HepG2 (cell line): Measurements from ENCODE around the gene ST3GAL2. TPM values are rescaled to one million over a fixed set of nuclear protein-coding genes. Genes with fewer than 3 reads are reported as not detected.
A peak's percentile ranks its signal among the peaks of the same experiment; 100 is the strongest.

ENCODE experiments used
- ATF4 ChIP-seq, 2 experiments: fragments of 450-650 bp in 1 of 2; sonication (generic) in 1 of 2; formaldehyde crosslinking; IDR thresholded peaks; 2 replicates each; pipeline versions ENCODE4 v1.5.0 to v1.8.0; 2020 to 2022; ENCODE audit warnings: mild to moderate bottlenecking in 1 of 2, missing genetic modification reagents in 1 of 2
- CENPBD1 ChIP-seq: sonication (generic); formaldehyde crosslinking; IDR thresholded peaks from 2 replicates; pipeline ENCODE4 v1.8.0; 2022; ENCODE audit warnings: missing genetic modification reagents, low read depth, mild to moderate bottlenecking, borderline replicate concordance
- CENPT ChIP-seq: sonication (generic); formaldehyde crosslinking; IDR thresholded peaks from 2 replicates; pipeline ENCODE4 v1.8.0; 2022; ENCODE audit warnings: low read depth, mild to moderate bottlenecking, moderate library complexity, missing genetic modification reagents
- CREB3 ChIP-seq: sonication (generic); formaldehyde crosslinking; IDR thresholded peaks from 2 replicates; pipeline ENCODE4 v1.5.0; 2020; ENCODE audit warnings: missing genetic modification reagents
- MED1 ChIP-seq: sonication (generic); formaldehyde crosslinking; IDR thresholded peaks from 2 replicates; pipeline ENCODE4 v1.4.0; 2020; ENCODE audit warnings: missing genetic modification reagents
- MXD1 ChIP-seq: sonication (generic); formaldehyde crosslinking; IDR thresholded peaks from 2 replicates; pipeline ENCODE4 v1.4.0; 2020; ENCODE audit warnings: mild to moderate bottlenecking, missing genetic modification reagents
- PRPF4 ChIP-seq: fragments of 200-400 bp; formaldehyde crosslinking; IDR thresholded peaks from 2 replicates; pipeline ENCODE4 v1.6.1; 2016; ENCODE audit warnings: low read length, low read depth; ENCODE audit not compliant: poor library complexity, severe bottlenecking
- RELA ChIP-seq: sonication (generic); formaldehyde crosslinking; IDR thresholded peaks from 2 replicates; pipeline ENCODE4 v1.4.0; 2020; ENCODE audit warnings: missing genetic modification reagents
- SIX1 ChIP-seq: sonication (generic); formaldehyde crosslinking; IDR thresholded peaks from 2 replicates; pipeline ENCODE4 v1.4.0; 2020; ENCODE audit warnings: missing genetic modification reagents, borderline replicate concordance
- SMARCC2 ChIP-seq: fragments of 450-650 bp; IDR thresholded peaks from 2 replicates; pipeline ENCODE4 v1.6.1; 2017; ENCODE audit warnings: antibody characterized with exemption, mild to moderate bottlenecking
- ZFP82 ChIP-seq: sonication (generic); formaldehyde crosslinking; IDR thresholded peaks from 2 replicates; pipeline ENCODE4 v1.5.1; 2020; ENCODE audit warnings: mild to moderate bottlenecking, missing genetic modification reagents, borderline replicate concordance
- ZFP91 ChIP-seq: sonication (generic); formaldehyde crosslinking; IDR thresholded peaks from 2 replicates; pipeline ENCODE4 v1.9.0; 2022; ENCODE audit warnings: missing genetic modification reagents, mild to moderate bottlenecking, borderline replicate concordance
- ZNF329 ChIP-seq: sonication (generic); formaldehyde crosslinking; IDR thresholded peaks from 2 replicates; pipeline ENCODE4 v1.9.0; 2021; ENCODE audit warnings: low read depth, mild to moderate bottlenecking, missing genetic modification reagents
- ZNF414 ChIP-seq: sonication (generic); formaldehyde crosslinking; IDR thresholded peaks from 2 replicates; pipeline ENCODE4 v1.5.0; 2020; ENCODE audit warnings: missing genetic modification reagents
- ZNF451 ChIP-seq: sonication (generic); formaldehyde crosslinking; IDR thresholded peaks from 2 replicates; pipeline ENCODE4 v1.5.0; 2020; ENCODE audit warnings: mild to moderate bottlenecking, missing genetic modification reagents
- polyA plus RNA-seq, 8 experiments: library from polyadenylated mRNA; depleted of rRNA in 3 of 8; stranded (reverse) in 7 of 8; unstranded in 1 of 8; fragments of >200 nt; fragmentation: Illumina TruSeq in 4 of 8; extraction: Trizol in 4 of 8; gene quantifications; 2 replicates each; pipeline versions ENCODE4 v1.2.1 to v1.2.3, GENCODE V29; 2011 to 2016; ENCODE audit warnings: low read depth in 4 of 8, missing spikeins in 1 of 8, mixed read lengths in 1 of 8; ENCODE audit not compliant: insufficient read depth in 1 of 8
- total RNA-seq, 5 experiments: library from RNA; depleted of rRNA; stranded (reverse); fragments of >200 nt; fragmentation: Illumina TruSeq; extraction: Trizol; gene quantifications; 2 replicates each; pipeline ENCODE4 v1.2.3, GENCODE V29; 2016; ENCODE audit warnings: low read depth in 1 of 5

Gene ST3GAL2
- total and polyA plus RNA-seq, 2 of the 13 experiments (the other 11 are each of a cell fraction or from before 2014, with no cell fraction given) = 16.3 to 24.9 TPM

GRCh38 chr16:70454222-70455034, 15.5 kb upstream of the ST3GAL2 start, which contains the start of gene FCSK (continued):
- TF ChIP-seq MXD1 (CRISPR knock-in tag) (peak; percentile 90), ZNF329 (CRISPR knock-in tag) (peak; percentile 46; the same call in 1 of the 2 replicates), ZNF451 (0 out of 2 replicates have a peak, but pooled peaks have one; percentile 30), ATF4 (CRISPR knock-in tag; IDR thresholded peaks at IDR 0.05) (peak in 1 of 2 experiments; percentile 25; a peak in 1 of 4 replicates), CENPT (CRISPR knock-in tag) (0 out of 2 replicates have a peak, but pooled peaks have one; percentile 36), CREB3 (CRISPR knock-in tag) (peak; percentile 89; the same call in 1 of the 2 replicates), CENPBD1 (no peak), SMARCC2 (no peak), ZFP91 (CRISPR knock-in tag) (peak; percentile 100), RELA (CRISPR knock-in tag) (peak; percentile 34; the same call in 1 of the 2 replicates), ZFP82 (CRISPR knock-in tag) (0 out of 2 replicates have a peak, but pooled peaks have one; percentile 52), SIX1 (CRISPR knock-in tag) (peak; percentile 28; the same call in 1 of the 2 replicates), PRPF4 (no peak), ZNF414 (CRISPR knock-in tag) (peak; percentile 94), MED1 (peak; percentile 83)
